ENCODE results near the gene UXT.

DNA sequence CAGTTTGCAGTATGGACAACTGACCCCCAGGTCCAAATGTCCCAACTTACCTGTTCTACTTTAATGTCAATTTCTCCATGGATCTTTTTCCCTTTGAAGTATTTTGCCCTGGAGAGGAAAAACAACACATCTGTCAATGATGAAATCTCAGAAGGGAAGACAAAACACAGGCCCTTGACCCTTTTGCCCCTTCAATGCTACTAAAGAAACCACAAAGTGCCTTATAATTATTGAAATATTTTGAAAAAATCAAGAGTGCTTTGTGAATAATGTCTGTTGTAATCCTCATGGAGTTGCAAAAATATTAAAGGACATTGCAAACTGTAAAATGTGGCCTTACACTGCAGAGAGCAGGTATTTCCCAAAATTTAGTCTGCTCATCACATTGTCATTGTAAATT lies 51.9 kb downstream of the UXT start:
- TF ChIP-seq, protein P1, sequence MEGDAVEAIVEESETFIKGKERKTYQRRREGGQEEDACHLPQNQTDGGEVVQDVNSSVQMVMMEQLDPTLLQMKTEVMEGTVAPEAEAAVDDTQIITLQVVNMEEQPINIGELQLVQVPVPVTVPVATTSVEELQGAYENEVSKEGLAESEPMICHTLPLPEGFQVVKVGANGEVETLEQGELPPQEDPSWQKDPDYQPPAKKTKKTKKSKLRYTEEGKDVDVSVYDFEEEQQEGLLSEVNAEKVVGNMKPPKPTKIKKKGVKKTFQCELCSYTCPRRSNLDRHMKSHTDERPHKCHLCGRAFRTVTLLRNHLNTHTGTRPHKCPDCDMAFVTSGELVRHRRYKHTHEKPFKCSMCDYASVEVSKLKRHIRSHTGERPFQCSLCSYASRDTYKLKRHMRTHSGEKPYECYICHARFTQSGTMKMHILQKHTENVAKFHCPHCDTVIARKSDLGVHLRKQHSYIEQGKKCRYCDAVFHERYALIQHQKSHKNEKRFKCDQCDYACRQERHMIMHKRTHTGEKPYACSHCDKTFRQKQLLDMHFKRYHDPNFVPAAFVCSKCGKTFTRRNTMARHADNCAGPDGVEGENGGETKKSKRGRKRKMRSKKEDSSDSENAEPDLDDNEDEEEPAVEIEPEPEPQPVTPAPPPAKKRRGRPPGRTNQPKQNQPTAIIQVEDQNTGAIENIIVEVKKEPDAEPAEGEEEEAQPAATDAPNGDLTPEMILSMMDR (IDR thresholded peaks at IDR 0.05), result no peak
- TF ChIP-seq POLR2A (IDR thresholded peaks at IDR 0.05), result no peak
